ENCODE measurements around the gene ANKRD28.
"Not testable (repeated sequence)": the region's sequence is repeated elsewhere in the genome, so short reads cannot be mapped to it uniquely, and the experiment has no call there.

Gene ANKRD28

GRCh38 chr3:15769256-15769915 is 28.4 kb downstream of the ANKRD28 start:
- DNase-seq: no peak

GRCh38 chr3:15768421-15769255 is 29.1 kb downstream of the ANKRD28 start:
- no peak for DNase-seq

- no peak for DNase-seq
Observed at GRCh38 chr3:15766406-15766805, 31.4 kb downstream of the ANKRD28 start.

- no peak for DNase-seq
Observed at GRCh38 chr3:15758295-15758694, 39.5 kb downstream of the ANKRD28 start.

- no peak for DNase-seq
Observed at GRCh38 chr3:15757824-15758223, 40.0 kb downstream of the ANKRD28 start.

DNA sequence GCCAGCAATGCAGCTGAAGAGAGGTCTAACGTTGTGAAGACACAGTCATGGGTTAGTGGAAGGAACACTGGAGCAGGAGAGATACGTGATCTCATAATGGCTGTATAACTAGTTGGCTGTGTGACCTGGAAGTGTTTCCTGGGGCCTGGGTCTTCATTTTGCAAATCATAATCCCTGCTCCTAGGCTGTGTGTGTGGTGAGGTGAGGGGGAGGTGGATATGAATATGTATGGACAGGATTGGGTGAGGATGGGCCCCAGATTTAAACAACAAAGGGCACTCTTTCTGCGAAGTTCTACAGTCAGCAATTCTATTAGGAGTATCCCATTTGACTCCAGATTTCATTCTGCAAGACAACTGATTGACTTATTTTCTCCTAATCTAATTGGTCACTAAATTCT is 41.3 kb downstream of the ANKRD28 start:
- DNase-seq: no peak

- no peak for DNase-seq
Observed at GRCh38 chr3:15755780-15756179, 42.0 kb downstream of the ANKRD28 start.

GRCh38 chr3:15755181-15755580 is 42.6 kb downstream of the ANKRD28 start:
- DNase-seq: no peak

GRCh38 chr3:15754047-15754446 is 43.7 kb downstream of the ANKRD28 start:
- DNase-seq: no peak

GRCh38 chr3:15753056-15753710 is 44.6 kb downstream of the ANKRD28 start:
- no peak for DNase-seq

DNA sequence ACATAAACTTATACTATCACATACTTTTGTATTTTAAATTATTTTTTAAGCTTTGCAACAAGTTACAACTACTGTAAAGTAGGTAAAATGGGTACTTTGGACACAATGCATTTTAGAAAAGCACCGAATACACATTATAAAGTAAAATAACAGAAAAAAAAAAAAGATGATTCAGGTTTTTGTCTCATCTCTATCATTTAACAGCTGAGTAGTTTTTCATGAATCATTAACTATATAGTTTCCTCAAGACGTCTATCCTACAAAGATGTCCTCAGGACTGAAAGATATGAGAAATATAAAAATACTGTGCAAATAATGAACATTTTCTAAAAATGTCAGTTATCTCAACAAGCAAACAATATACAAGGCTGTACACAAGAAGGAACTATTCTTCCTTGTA is 46.9 kb downstream of the ANKRD28 start:
- no peak for DNase-seq

- no peak for DNase-seq
Observed at GRCh38 chr3:15750143-15750542, 47.6 kb downstream of the ANKRD28 start.

GRCh38 chr3:15745896-15746295 is 51.9 kb downstream of the ANKRD28 start:
- DNase-seq: not testable (repeated sequence)

DNA sequence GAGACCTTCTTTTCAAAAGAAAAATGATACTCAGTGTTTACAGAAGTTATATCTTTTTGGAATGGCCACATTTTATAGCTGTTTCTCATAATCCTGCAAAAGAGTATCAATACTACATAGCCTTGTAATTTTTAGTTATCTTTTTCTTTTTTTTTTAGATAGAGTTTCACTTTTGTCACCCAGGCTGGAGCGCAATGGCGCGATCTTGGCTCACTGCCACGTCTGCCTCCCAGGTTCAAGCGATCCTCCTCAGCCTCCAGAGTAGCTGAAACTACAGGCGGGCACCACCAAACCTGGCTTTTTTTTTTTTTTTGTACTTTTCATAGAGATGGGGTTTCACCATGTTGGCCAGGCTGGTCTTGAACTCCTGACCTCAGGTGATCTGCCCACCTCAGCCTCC is 53.6 kb downstream of the ANKRD28 start:
- DNase-seq: no peak

DNA sequence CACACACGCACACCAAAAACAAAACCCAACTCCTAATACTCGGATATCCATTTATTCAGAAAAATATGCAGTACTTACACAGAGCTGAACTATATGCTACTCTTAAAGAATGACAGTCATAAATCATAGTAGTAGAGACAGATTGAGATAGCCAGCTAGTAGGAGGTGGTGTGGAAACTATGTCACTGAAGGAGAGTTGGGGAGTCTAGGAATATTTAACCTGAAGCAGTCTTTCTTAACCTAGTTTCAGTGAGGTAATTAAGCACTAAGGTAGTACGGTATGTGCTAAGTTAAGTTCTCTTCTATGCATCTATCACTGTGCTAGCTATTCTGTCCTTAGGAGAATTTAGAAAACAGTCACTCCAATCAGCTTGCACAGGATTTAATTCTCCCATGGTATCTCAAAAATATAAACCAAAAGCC is 54.2 kb downstream of the ANKRD28 start:
- DNase-seq: no peak

DNA sequence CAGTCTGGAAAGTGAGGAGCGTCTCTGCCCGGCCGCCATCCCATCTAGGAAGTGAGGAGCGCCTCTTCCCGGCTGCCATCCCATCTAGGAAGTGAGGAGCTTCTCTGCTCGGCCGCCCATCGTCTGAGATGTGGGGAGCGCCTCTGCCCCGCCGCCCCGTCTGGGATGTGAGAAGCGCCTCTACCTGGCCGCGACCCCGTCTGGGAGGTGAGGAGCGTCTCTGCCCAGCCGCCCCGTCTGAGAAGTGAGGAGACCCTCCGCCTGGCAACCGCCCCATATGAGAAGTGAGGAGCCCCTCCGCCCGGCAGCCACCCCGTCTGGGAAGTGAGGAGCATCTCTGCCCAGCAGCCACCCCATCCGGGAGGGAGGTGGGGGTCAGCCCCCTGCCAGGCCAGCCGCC is 55.5 kb downstream of the ANKRD28 start:
- not testable (repeated sequence) for DNase-seq

- not testable (repeated sequence) for DNase-seq
Observed at GRCh38 chr3:15738616-15739005, 59.2 kb downstream of the ANKRD28 start.

DNA sequence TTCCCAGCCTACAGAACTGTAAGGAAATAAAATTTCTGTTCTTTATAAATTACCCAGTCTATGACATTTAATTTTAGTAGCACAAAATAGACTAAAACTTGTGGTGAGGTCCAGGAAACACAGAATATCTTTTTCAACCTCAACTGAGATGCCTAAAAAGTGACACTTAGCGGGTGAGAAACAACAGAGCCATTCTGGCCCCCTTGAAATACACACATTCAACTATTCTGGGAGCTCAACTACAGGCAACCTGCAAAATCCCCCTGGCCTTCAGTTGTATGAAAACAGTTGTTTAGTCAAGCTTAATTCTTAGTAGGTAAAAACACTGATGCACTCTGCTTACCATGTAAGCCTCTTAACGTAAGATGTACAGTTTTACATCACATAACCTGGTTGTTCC is 66.8 kb downstream of the ANKRD28 start:
- no peak for DNase-seq

GRCh38 chr3:15728766-15729165 is 69.0 kb downstream of the ANKRD28 start:
- DNase-seq: no peak

DNA sequence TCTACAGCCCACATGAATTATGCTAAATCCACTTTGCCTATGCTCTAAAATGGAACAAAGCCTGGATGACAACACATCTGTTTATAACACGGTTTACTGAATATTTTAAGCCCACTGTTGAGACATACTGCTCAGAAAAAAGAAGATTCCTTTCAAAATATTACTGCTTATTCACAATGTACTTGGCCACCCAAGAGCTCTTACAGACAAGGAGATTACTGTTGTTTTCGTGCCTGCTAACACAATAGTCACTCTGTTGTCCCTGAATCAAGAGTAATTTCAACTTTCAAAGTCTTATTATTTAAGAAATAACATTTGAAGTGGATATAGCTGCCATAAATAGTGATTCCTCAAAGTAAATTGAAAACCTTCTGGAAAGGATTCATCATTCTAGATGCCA is 70.9 kb downstream of the ANKRD28 start:
- DNase-seq: no peak

GRCh38 chr3:15726043-15726442 is 71.7 kb downstream of the ANKRD28 start:
- no peak for DNase-seq

DNA sequence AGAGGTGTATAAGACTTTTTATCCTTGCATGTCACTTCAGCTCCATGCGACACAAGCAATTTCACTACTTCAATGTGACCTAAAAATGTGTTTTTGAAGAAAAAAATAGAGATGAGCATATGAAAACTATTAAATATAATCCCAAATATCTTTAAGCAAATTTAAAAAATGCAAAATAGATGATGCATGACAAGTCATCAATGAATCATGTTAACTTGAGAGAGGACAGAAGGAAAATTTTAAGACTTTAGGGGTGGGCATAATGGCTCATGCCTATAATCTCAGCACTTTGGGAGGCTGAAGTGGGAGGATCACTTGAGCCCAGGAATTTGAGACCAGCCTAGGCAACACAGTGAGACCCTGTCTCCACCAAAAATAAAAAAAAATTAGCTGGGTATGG is 73.3 kb downstream of the ANKRD28 start:
- DNase-seq: no peak

DNA sequence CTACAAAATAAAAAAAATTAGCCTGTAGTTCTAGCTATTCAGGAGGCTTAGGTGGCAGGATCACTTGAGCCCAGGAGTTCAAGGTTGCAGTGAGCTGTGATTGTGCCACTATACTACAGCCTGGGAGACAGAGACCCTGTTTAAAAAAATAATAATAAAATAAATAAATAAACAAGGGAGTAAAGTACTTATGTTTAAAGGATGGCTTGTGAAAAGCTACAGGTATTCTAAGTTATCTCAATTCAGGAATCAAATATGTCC is 74.2 kb downstream of the ANKRD28 start:
- DNase-seq: no peak
